HG03342 (cell line): Measurements from ENCODE around the gene ATXN7.

Experiments
- ATAC-seq: cut with Tn5 transposase; IDR thresholded peaks from one replicate; pipeline ENCODE4 v1.9.1; 2021; ENCODE audit warnings: mild to moderate bottlenecking, moderate library complexity; ENCODE audit not compliant: unreplicated experiment

ATXN7 gene

GRCh38 chr3:63900459-63900858 is 36.8 kb downstream of the ATXN7 start:
- no peak for ATAC-seq

DNA sequence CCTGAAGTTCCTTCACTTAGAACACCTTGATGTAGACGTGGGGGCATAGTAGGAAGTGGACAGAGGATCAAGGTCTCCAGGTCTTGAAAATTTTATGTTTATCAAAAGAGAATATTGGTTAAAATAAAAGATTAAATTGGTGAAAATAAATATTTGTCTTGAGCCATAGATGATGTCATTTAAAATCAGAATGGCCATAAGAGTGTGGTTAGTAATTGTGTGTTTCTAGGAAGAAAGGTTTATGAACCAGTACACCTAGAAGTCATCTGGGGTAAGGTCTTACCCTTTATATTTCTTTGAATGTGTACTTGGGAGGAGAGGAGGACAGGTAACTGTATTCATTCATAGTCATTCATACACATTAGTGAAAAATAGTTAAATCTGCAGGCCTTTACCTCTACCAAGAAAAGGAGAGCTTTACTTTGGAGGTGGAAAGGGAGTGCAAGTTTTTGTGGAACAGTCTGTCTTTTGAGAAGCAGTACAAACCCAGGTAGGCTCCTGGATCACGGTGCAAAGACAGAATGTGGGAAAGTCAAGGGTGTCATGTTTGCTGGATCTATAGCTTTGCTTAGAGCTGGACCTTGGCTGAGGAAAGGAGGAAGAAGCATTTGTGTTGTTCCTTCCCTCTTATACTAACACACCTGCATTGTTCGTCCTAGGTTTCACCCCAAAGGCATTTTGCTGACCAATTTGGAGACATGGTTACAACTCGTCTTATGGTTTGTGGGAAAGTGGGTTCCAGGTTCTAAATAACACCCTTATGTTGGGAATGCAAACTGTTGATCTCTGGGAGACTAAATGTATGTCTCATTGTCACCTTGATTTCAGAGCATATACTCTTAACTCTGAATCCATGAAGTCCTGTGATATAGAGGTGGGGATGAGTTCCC is 42.3 kb downstream of the ATXN7 start:
- ATAC-seq, result no peak

GRCh38 chr3:63908081-63908736 is 44.5 kb downstream of the ATXN7 start:
- no peak for ATAC-seq

DNA sequence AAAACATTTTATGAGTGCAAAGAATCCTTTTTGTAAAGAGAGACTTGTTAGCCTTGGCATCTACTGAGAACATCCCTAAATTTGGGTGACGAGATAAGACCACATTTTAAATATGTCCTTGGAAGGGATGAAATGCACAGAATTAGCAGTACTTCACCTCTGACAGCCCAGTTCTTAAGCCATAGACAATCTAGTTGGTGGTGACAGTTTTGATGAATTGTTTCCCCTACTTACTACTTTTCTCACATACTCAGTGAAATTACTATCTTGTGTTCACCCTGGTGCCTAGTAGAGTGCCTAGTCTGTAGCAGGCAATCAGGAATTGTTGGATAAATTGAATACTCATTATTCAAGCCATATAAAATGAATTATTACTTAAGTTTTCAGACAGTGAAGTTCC is 45.1 kb downstream of the ATXN7 start:
- ATAC-seq, result no peak

GRCh38 chr3:63909431-63909830 is 45.8 kb downstream of the ATXN7 start:
- no peak for ATAC-seq

GRCh38 chr3:63910001-63910400 is 46.3 kb downstream of the ATXN7 start:
- ATAC-seq, result no peak

- ATAC-seq, result no peak
Measured at GRCh38 chr3:63910891-63911290, 47.2 kb downstream of the ATXN7 start.

DNA sequence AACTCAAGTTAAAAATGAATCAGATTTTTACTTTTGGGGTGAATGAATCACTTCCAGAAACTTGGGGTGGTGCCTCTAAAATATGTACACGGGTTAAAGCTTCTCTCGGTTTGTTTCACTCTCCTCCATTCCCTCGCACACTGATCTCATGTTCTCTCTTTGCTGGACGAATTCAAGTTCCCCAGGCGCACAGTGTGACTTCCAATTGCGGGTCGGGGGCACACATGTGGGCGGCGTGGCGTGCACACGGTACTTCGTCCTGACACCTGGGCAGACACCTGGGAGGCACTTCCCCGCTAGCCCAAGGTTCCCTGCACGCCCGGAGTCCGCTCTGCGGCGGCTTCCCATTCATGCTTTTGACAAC is 47.8 kb downstream of the ATXN7 start:
- no peak for ATAC-seq

DNA sequence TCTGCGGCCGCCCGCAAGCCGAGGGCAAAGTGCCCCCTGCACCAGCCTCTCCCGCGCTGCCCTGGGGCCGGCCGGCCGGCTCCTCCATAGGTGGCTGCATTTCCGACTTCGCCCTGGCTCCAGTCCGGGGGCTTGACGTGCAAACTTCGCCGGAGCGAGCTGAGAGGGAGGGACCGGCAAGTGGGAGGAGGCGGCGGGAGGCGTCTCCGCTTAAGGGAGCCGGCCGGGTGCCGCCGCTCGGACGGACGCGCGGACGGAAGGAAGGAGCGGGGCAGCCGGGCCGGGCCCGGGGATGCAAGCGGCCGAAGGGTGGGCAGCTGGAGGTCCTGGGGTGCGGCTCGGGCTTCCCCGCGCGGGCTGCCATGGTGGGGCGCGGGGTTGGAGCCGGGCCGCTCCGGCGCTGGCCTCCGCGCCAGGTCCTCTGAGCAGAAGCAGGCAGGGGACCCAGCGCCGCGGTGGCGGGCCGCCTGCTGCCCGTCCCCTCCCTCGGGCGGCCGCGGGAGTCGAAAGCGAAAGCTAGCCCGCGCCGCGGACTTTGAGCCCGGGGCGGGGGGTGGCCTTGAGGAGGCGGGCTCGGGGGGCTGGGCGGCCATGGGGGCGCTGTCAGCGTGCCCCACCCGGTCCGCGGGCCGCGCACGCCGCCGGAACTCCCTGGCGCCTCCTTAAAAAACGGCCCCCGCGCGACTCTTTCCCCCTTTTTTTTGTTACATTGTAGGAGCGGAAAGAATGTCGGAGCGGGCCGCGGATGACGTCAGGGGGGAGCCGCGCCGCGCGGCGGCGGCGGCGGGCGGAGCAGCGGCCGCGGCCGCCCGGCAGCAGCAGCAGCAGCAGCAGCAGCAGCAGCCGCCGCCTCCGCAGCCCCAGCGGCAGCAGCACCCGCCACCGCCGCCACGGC is 48.5 kb downstream of the ATXN7 start, which contains the start of gene SCAANT1:
Gene SCAANT1, minus strand, starts transcription at position 511 of the 895 bp plus-strand sequence.
- peak; percentile 79 for ATAC-seq

DNA sequence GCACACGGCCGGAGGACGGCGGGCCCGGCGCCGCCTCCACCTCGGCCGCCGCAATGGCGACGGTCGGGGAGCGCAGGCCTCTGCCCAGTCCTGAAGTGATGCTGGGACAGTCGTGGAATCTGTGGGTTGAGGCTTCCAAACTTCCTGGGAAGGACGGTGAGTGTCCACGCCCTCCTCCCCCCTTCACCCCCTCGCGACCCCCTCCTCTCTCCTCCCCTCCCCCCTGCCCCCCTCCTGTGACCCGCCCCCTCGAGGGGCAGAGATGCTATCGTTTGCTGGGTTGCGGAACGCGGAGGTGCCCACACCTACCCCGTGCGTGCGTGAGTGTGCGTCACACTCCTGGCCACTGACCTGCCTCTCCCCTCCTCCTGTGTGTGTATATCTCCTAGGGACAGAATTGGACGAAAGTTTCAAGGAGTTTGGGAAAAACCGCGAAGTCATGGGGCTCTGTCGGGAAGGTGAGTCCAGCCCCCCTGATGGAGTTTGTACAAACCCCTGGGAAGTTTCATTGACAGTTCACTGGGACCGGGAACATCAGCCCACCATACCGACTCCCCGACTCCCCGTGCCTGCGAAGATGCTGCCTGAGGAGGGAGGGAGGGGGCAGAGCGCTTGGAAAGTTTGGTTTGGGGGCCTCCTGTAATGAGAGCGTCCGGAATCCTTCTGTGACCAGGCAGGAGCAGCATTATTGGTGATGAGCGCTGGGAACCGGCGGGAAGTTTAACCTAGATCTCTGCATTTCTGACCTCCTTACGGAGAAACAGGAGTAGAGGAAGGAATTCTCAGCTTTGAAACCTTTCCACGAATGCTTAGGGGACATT is 49.3 kb downstream of the ATXN7 start:
- ATAC-seq, result peak; percentile 6

DNA sequence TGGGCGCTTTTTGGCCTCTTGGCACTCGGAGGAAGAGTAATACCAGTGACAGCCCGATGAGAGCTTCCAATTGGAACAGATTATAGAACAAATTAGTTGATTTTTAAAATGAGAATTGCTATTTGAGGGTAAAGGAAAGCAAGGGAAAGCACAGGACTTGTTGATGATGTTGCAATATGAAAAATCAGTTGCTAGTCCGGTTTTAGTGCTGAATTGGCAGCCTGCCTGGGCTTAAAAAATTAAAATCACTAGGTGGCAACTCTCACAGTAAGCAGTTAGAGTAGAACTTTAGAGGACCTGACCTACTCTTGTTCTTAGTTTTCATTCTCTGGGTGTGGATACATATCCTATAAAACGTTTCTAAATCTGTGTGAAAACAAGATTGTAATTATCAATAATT is 50.6 kb downstream of the ATXN7 start:
- ATAC-seq, result no peak

- ATAC-seq, result no peak
Measured at GRCh38 chr3:63918321-63918720, 54.7 kb downstream of the ATXN7 start.

- no peak for ATAC-seq
Measured at GRCh38 chr3:63920001-63920400, 56.3 kb downstream of the ATXN7 start.

DNA sequence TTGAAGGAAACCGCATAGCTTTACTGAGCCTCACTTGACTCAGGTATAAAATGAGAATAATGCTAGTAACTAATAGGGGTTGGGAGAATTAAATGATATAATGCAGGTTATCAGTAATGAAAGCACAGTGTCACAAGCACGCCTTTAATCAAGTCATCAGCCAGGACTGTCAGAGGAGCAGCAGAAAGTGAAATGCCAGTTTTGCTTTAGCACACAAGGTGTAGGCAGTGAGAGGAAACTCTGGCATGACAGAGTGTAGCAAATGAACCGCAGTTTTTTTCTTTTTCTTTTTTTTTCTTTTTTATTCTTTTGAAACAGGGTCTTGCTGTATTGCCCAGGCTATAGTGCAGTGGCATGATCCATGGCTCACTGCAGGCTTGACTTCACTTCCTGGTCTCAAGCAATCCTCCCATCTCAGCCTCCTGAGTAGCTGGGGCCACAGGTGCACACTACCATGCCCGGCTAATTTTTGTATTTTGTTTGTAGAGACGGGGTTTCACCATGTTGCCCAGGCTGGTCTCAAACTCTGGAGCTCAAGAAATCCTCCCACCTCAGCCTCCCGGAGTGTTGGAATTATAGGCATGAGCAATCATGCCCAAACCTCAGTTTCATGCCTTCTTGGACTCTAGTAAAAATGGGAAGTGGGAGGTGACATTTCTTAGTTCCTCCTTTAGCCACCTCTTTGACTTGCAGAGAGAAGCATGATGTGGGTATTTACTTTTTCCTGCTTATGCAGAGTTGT is 58.2 kb downstream of the ATXN7 start:
- ATAC-seq, result peak; percentile 82

DNA sequence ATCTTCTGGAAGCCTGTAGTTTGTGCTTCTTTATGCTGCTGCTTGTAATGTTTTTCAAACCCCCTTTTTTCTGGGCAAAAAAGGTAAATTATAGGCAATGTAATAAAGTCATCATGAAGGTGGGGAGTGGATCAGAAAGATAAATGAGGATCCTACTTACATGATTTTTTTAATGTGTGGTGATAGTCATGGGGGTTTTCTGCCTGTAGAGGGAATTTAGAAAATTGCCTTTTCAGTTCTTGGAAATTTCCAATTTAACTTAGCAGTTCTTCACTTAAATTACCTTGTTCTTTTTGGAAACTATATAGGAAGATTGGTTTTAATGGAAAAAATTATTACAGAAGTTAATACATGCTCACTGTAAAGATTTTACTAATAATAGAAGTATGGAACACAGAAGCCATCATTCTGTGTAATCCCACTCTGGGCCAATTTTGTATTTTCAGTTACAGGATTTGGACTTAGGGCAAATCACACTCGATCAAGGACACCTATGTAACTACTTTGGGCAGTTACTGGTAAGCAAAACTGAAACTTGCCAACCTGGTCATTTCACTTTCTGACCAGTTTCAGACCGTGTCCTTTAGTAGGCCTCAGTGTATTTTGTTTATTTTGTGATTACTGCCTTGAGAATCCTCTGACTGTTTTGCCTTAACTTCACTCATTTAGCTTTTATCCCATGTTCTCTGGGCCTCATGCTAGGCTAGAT is 59.0 kb downstream of the ATXN7 start:
- no peak for ATAC-seq

- no peak for ATAC-seq
Measured at GRCh38 chr3:63926309-63926708, 62.6 kb downstream of the ATXN7 start.

- ATAC-seq, result peak; percentile 79
Measured at GRCh38 chr3:63927422-63928280, 64.0 kb downstream of the ATXN7 start.

GRCh38 chr3:63931290-63931689 is 67.6 kb downstream of the ATXN7 start:
- ATAC-seq, result no peak
